Karpas-422 (cell line): ENCODE measurements around the gene DCXR. TPM values are rescaled to one million over a fixed set of nuclear protein-coding genes. Genes with fewer than 3 reads are reported as not detected.
"Not testable (repeated sequence)": the region's sequence is repeated elsewhere in the genome, so short reads cannot be mapped to it uniquely, and the experiment has no call there.

Experiments
- DNase-seq: peaks from one replicate; pipeline ENCODE4 v3.0.0-alpha.2; 2015
- H2AFZ ChIP-seq: fragments of 200-600 bp; sonication (generic); 2 replicates; pipeline ENCODE4 v1.6.1; 2014; ENCODE audit warnings: antibody characterized with exemption, low read length, mixed read lengths
- H3K27ac ChIP-seq: fragments of 200-600 bp; sonication (generic); 2 replicates; pipeline ENCODE4 v1.5.1; 2014; ENCODE audit warnings: mild to moderate bottlenecking, low read length, moderate library complexity
- H3K27me3 ChIP-seq: fragments of 200-600 bp; sonication (generic); 2 replicates; pipeline ENCODE4 v1.6.1; 2014; ENCODE audit warnings: low read length, mixed read lengths
- H3K36me3 ChIP-seq: fragments of 200-600 bp; sonication (generic); 2 replicates; pipeline ENCODE4 v1.6.1; 2014; ENCODE audit warnings: low read length, mixed read lengths; ENCODE audit not compliant: insufficient read depth
- H3K4me1 ChIP-seq: fragments of 200-600 bp; sonication (generic); 2 replicates; pipeline ENCODE4 v1.6.1; 2014; ENCODE audit warnings: mild to moderate bottlenecking, low read length, mixed read lengths
- H3K4me2 ChIP-seq: fragments of 200-600 bp; sonication (generic); 2 replicates; pipeline ENCODE4 v1.6.1; 2014; ENCODE audit warnings: low read length, low read depth, mild to moderate bottlenecking; ENCODE audit not compliant: poor library complexity, severe bottlenecking
- H3K4me3 ChIP-seq: fragments of 200-600 bp; sonication (generic); 2 replicates; pipeline ENCODE4 v1.5.1; 2014; ENCODE audit warnings: mild to moderate bottlenecking, antibody characterized with exemption, low read length, mixed read lengths
- H3K79me2 ChIP-seq: fragments of 200-600 bp; sonication (generic); 2 replicates; pipeline ENCODE4 v1.6.1; 2014; ENCODE audit warnings: mild to moderate bottlenecking, low read length, mixed read lengths
- H3K9ac ChIP-seq: fragments of 200-600 bp; sonication (generic); 2 replicates; pipeline ENCODE4 v1.6.0; 2014; ENCODE audit warnings: low read length
- H3K9me2 ChIP-seq: fragments of 200-600 bp; sonication (generic), shearing (Covaris generic); replicated peaks from 2 replicates; pipeline ENCODE4 v1.6.0; 2014; ENCODE audit warnings: mild to moderate bottlenecking, low read length, moderate library complexity; ENCODE audit not compliant: insufficient read depth
- H3K9me3 ChIP-seq: fragments of 300-700, 200-600 bp; sonication (generic); 2 replicates; pipeline ENCODE4 v1.6.1; 2014; ENCODE audit warnings: low read length, mixed read lengths
- H4K20me1 ChIP-seq: fragments of 200-600 bp; sonication (generic); 2 replicates; pipeline ENCODE4 v1.6.1; 2014; ENCODE audit warnings: mild to moderate bottlenecking, antibody characterized with exemption, low read length, low read depth; ENCODE audit not compliant: insufficient read depth
- total RNA-seq: library from RNA; depleted of rRNA; stranded (reverse); fragments of >200 nt; shearing (Covaris generic); gene quantifications from 2 replicates; pipeline ENCODE4 v1.2.3, GENCODE V29; 2014; ENCODE audit warnings: low replicate concordance

The DCXR gene
- total RNA-seq, 1 experiment from 2014 or later: 103 TPM

GRCh38 chr17:82041144-82041814 lies 3.8 kb upstream of the DCXR start:
- Histone ChIP-seq H3K4me2 (no peak overlapping the region), H3K27me3 (no peaks in the 10 kb centered on the region), H3K4me1 (peaks cover 10% of the 10 kb centered on the region), H3K27ac (no peak overlapping the region), H2AFZ (no peak overlapping the region), H3K9ac (no peak overlapping the region), H4K20me1 (0 out of 2 replicates have a peak, but pooled peaks cover 3% of the 10 kb centered on the region), H3K9me3 (no peaks in the 10 kb centered on the region), H3K4me3 (no peak overlapping the region), H3K79me2 (peaks cover 8% of the 10 kb centered on the region), H3K9me2 (no peaks in the 10 kb centered on the region), H3K36me3 (no peaks in the 10 kb centered on the region)
- no peak for DNase-seq

GRCh38 chr17:82039695-82040299 lies 2.3 kb upstream of the DCXR start:
- Histone ChIP-seq H4K20me1 (0 out of 2 replicates have a peak, but pooled peaks cover 6% of the 10 kb centered on the region), H3K4me2 (no peak overlapping the region), H3K4me3 (no peak overlapping the region), H3K36me3 (no peaks in the 10 kb centered on the region), H2AFZ (no peak overlapping the region), H3K9ac (no peak overlapping the region), H3K27ac (no peak overlapping the region), H3K79me2 (peaks cover 11% of the 10 kb centered on the region), H3K9me2 (no peaks in the 10 kb centered on the region), H3K27me3 (no peaks in the 10 kb centered on the region), H3K4me1 (peaks cover 17% of the 10 kb centered on the region), H3K9me3 (no peaks in the 10 kb centered on the region)
- no peak for DNase-seq

DNA sequence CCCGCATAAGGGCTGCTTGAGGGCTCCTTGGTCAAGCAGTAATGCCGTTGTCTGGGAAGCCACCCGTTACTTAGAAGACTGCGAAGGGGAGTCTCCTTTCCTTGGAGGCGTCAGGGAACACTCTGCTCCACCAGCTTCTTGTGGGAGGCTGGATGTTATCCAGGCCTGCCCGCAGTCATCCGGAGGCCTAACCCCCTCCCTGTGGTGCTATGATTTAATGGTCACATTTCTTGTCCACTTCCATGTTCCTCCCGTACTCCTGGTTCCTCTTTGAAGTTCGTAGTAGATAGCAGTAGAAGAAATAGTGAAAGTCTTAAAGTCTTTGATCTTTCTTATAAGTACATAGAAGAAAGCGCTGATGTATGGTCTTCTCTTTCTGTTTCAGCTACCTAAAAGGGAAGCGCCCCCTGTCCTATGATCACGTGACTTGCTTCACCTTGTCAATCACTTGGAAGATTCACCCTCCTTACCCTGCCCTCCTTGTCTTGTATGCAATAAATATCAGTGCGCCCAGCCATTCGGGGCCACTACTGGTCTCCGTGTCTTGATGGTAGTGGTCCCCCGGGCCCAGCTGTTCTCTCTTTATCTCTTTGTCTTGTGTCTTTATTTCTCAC lies 1.4 kb upstream of the DCXR start:
- not testable (repeated sequence) for H3K27me3 ChIP-seq, H3K4me3 ChIP-seq, H2AFZ ChIP-seq, H3K9ac ChIP-seq, H3K36me3 ChIP-seq, H3K9me2 ChIP-seq, H4K20me1 ChIP-seq, DNase-seq, H3K4me2 ChIP-seq, H3K9me3 ChIP-seq, H3K27ac ChIP-seq
- Histone ChIP-seq H3K79me2 (peaks cover 11% of the 10 kb centered on the region), H3K4me1 (peaks cover 17% of the 10 kb centered on the region)

- H3K79me2 ChIP-seq: peaks cover 11% of the 10 kb centered on the region
- H3K9me2 ChIP-seq: no peaks in the 10 kb centered on the region
- peaks cover 17% of the 10 kb centered on the region for H3K4me1 ChIP-seq
- H3K9me3 ChIP-seq: no peaks in the 10 kb centered on the region
- peak overlapping the region; percentile 42 for H3K9ac ChIP-seq
- 0 out of 2 replicates have a peak, but pooled peaks cover 6% of the 10 kb centered on the region for H4K20me1 ChIP-seq
- no peaks in the 10 kb centered on the region for H3K36me3 ChIP-seq
- peak overlapping the region; percentile 49 for H3K4me2 ChIP-seq
- peak overlapping the region; percentile 97 for H2AFZ ChIP-seq
- H3K4me3 ChIP-seq: peak overlapping the region; percentile 48; the same call in 1 of the 2 replicates
- H3K27ac ChIP-seq: no peak overlapping the region
- DNase-seq: no peak
- H3K27me3 ChIP-seq: no peaks in the 10 kb centered on the region
Measured at GRCh38 chr17:82037889-82038195, 345 bp upstream of the DCXR start.

- Histone ChIP-seq H3K27ac (no peak overlapping the region), H3K9me2 (no peaks in the 10 kb centered on the region), H3K79me2 (peaks cover 11% of the 10 kb centered on the region), H3K9me3 (no peaks in the 10 kb centered on the region), H3K9ac (peak overlapping the region; percentile 92), H3K27me3 (no peaks in the 10 kb centered on the region), H3K4me2 (peak overlapping the region; percentile 97), H4K20me1 (0 out of 2 replicates have a peak, but pooled peaks cover 6% of the 10 kb centered on the region), H2AFZ (no peak overlapping the region), H3K4me3 (peak overlapping the region; percentile 99), H3K4me1 (peaks cover 20% of the 10 kb centered on the region), H3K36me3 (no peaks in the 10 kb centered on the region)
- no peak for DNase-seq
Measured at GRCh38 chr17:82036634-82037091, 834 bp downstream of the DCXR start.

- Histone ChIP-seq H3K36me3 (no peaks in the 10 kb centered on the region), H3K27ac (no peak overlapping the region), H3K9me3 (no peaks in the 10 kb centered on the region), H3K27me3 (no peaks in the 10 kb centered on the region), H3K4me3 (peak overlapping the region; percentile 99), H4K20me1 (0 out of 2 replicates have a peak, but pooled peaks cover 6% of the 10 kb centered on the region), H3K79me2 (peaks cover 11% of the 10 kb centered on the region), H2AFZ (no peak overlapping the region), H3K9ac (peak overlapping the region; percentile 92), H3K9me2 (no peaks in the 10 kb centered on the region), H3K4me1 (peaks cover 21% of the 10 kb centered on the region), H3K4me2 (peak overlapping the region; percentile 97)
- DNase-seq: no peak
Measured at GRCh38 chr17:82035956-82036633, 1.4 kb downstream of the DCXR start.

DNA sequence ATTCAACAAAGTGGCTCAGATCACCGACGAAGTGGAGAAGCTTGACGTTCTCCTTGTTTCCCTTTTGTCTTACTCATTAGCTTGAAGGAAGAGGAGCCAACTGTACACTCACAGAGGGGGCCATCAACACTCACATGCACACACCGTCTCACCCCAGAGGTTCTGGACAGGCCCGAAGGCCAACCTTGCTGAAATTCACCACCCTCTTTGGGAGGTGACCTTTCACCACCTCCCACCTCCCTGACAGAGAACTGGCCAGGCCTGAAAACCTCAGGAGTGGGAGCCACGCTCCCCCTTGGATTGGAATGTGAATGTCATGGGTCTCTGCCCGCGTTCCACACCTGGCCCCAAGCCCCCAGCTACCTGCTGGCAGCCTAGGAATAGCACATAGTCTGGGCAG lies 2.0 kb downstream of the DCXR start:
- Histone ChIP-seq H3K4me3 (no peak overlapping the region), H3K27ac (no peak overlapping the region), H2AFZ (no peak overlapping the region), H3K9me2 (no peaks in the 10 kb centered on the region), H3K36me3 (no peaks in the 10 kb centered on the region), H3K4me2 (no peak overlapping the region), H3K27me3 (no peaks in the 10 kb centered on the region), H4K20me1 (0 out of 2 replicates have a peak, but pooled peaks cover 6% of the 10 kb centered on the region), H3K79me2 (peaks cover 11% of the 10 kb centered on the region), H3K4me1 (peaks cover 27% of the 10 kb centered on the region), H3K9me3 (no peaks in the 10 kb centered on the region), H3K9ac (no peak overlapping the region)
- DNase-seq: no peak
